GM08714 (cell line): ENCODE data around the gene PTGER1.

Experiments
- H3K4me3 ChIP-seq: fragments of 200-500 bp; sonication (Bioruptor generic); 2 replicates; pipeline ENCODE4 v1.5.1; 2014; ENCODE audit warnings: mild to moderate bottlenecking, low read length, inconsistent platforms
- ZNF274 ChIP-seq: IDR thresholded peaks from 2 replicates; pipeline ENCODE4 v1.6.1; 2012; ENCODE audit warnings: mild to moderate bottlenecking, low read depth, low read length

The PTGER1 gene

GRCh38 chr19:14450168-14450874 is 24.8 kb downstream of the PTGER1 start:
- TF ChIP-seq ZNF274, result no peak
- no peak overlapping the region for H3K4me3 ChIP-seq

GRCh38 chr19:14449321-14449720 is 25.8 kb downstream of the PTGER1 start:
- no peak overlapping the region for H3K4me3 ChIP-seq
- no peak for TF ChIP-seq ZNF274

GRCh38 chr19:14446336-14447036 is 28.7 kb downstream of the PTGER1 start:
- no peak overlapping the region for H3K4me3 ChIP-seq
- no peak for TF ChIP-seq ZNF274

GRCh38 chr19:14443632-14444216 is 31.4 kb downstream of the PTGER1 start:
- TF ChIP-seq ZNF274, result no peak
- H3K4me3 ChIP-seq, result no peak overlapping the region

GRCh38 chr19:14442891-14443631 is 32.1 kb downstream of the PTGER1 start:
- no peak overlapping the region for H3K4me3 ChIP-seq
- no peak for TF ChIP-seq ZNF274

- H3K4me3 ChIP-seq, result no peak overlapping the region; the same call in 1 of the 2 replicates
- no peak for TF ChIP-seq ZNF274
Measured at GRCh38 chr19:14441041-14441938, 33.9 kb downstream of the PTGER1 start.

GRCh38 chr19:14440049-14440448 is 35.1 kb downstream of the PTGER1 start:
- peak overlapping the region; percentile 63; the same call in 1 of the 2 replicates for H3K4me3 ChIP-seq
- TF ChIP-seq ZNF274, result no peak

GRCh38 chr19:14439014-14439413 is 36.1 kb downstream of the PTGER1 start:
- H3K4me3 ChIP-seq, result no peak overlapping the region
- TF ChIP-seq ZNF274, result no peak

- TF ChIP-seq ZNF274, result no peak
- H3K4me3 ChIP-seq, result no peak overlapping the region
Measured at GRCh38 chr19:14437578-14438140, 37.5 kb downstream of the PTGER1 start.

GRCh38 chr19:14435320-14436050 is 39.7 kb downstream of the PTGER1 start:
- TF ChIP-seq ZNF274, result no peak
- H3K4me3 ChIP-seq, result no peak overlapping the region

GRCh38 chr19:14434543-14435319 is 40.4 kb downstream of the PTGER1 start:
- H3K4me3 ChIP-seq, result no peak overlapping the region; the same call in 1 of the 2 replicates
- no peak for TF ChIP-seq ZNF274
